HG02610 (cell line): ENCODE measurements around the gene ARSH.
"Not testable (repeated sequence)": the region's sequence is repeated elsewhere in the genome, so short reads cannot be mapped to it uniquely, and the experiment has no call there.

ENCODE experiments used
- ATAC-seq: cut with Tn5 transposase; IDR thresholded peaks from one replicate; pipeline ENCODE4 v1.9.1; 2021; ENCODE audit warnings: mild to moderate bottlenecking, moderate library complexity; ENCODE audit not compliant: unreplicated experiment

Gene ARSH

GRCh38 chrX:3006495-3006894, at the start of gene ARSH:
TSS of gene ARSH (plus strand) at chrX:3006546. CDS start at chrX:3006613, 67 bp downstream.
- no peak for ATAC-seq

GRCh38 chrX:2958199-2958598, 48.1 kb upstream of the ARSH start:
- ATAC-seq: no peak

GRCh38 chrX:2960861-2961515, 45.4 kb upstream of the ARSH start:
- ATAC-seq: no peak

GRCh38 chrX:2962381-2962780, 44.0 kb upstream of the ARSH start:
- ATAC-seq: no peak

- not testable (repeated sequence) for ATAC-seq
Measured at GRCh38 chrX:2963449-2963848, 42.9 kb upstream of the ARSH start.

GRCh38 chrX:2963992-2964794, 42.2 kb upstream of the ARSH start:
- ATAC-seq: not testable (repeated sequence)

GRCh38 chrX:2965965-2966364, 40.4 kb upstream of the ARSH start:
- ATAC-seq: peak; percentile 72

- ATAC-seq: no peak
Measured at GRCh38 chrX:2967012-2967411, 39.3 kb upstream of the ARSH start.

GRCh38 chrX:2967584-2967983, 38.8 kb upstream of the ARSH start:
- ATAC-seq: no peak

- peak; percentile 75 for ATAC-seq
Measured at GRCh38 chrX:2967998-2968909, 38.1 kb upstream of the ARSH start.

- no peak for ATAC-seq
Measured at GRCh38 chrX:2969021-2969420, 37.3 kb upstream of the ARSH start.

GRCh38 chrX:2972391-2972790, 34.0 kb upstream of the ARSH start:
- no peak for ATAC-seq

GRCh38 chrX:2974961-2975360, 31.4 kb upstream of the ARSH start:
- ATAC-seq: no peak

GRCh38 chrX:2978639-2979038, 27.7 kb upstream of the ARSH start:
- not testable (repeated sequence) for ATAC-seq

- no peak for ATAC-seq
Measured at GRCh38 chrX:2984342-2984741, 22.0 kb upstream of the ARSH start.

- no peak for ATAC-seq
Measured at GRCh38 chrX:2989565-2989964, 16.8 kb upstream of the ARSH start.

- ATAC-seq: no peak
Measured at GRCh38 chrX:3010532-3010931, 4.2 kb downstream of the ARSH start.

- no peak for ATAC-seq
Measured at GRCh38 chrX:3017492-3017891, 11.1 kb downstream of the ARSH start.

- no peak for ATAC-seq
Measured at GRCh38 chrX:3024176-3024575, 17.8 kb downstream of the ARSH start.

GRCh38 chrX:3026074-3026815, 19.9 kb downstream of the ARSH start:
- ATAC-seq: no peak

- ATAC-seq: no peak
Measured at GRCh38 chrX:3029129-3029528, 22.8 kb downstream of the ARSH start.
